HepG2 (cell line): Measurements from ENCODE around the gene ANKRD11. TPM values are rescaled to one million over a fixed set of nuclear protein-coding genes. Genes with fewer than 3 reads are reported as not detected.

Source experiments
- ARNT ChIP-seq: fragments of 450-650 bp; IDR thresholded peaks from 2 replicates; pipeline ENCODE4 v1.6.1; 2017
- FOXC1 ChIP-seq: sonication (generic); formaldehyde crosslinking; IDR thresholded peaks from 2 replicates; pipeline ENCODE4 v1.8.0; 2022; ENCODE audit warnings: mild to moderate bottlenecking, missing genetic modification reagents, borderline replicate concordance
- HNRNPK ChIP-seq: fragments of 200-400 bp; formaldehyde crosslinking; IDR thresholded peaks from 2 replicates; pipeline ENCODE4 v1.6.1; 2018; ENCODE audit warnings: low read length, low read depth, moderate library complexity, mild to moderate bottlenecking; ENCODE audit not compliant: poor library complexity, severe bottlenecking
- LCORL ChIP-seq, 2 experiments: fragments of 450-650 bp in 1 of 2; sonication (generic) in 1 of 2; formaldehyde crosslinking in 1 of 2; IDR thresholded peaks; 2 replicates each; pipeline versions ENCODE4 v1.5.0 to v1.6.1; 2017 to 2020; ENCODE audit warnings: antibody characterized with exemption in 1 of 2, missing genetic modification reagents in 1 of 2
- RXRB ChIP-seq: IDR thresholded peaks from 2 replicates; pipeline ENCODE4 v1.6.1; 2016; ENCODE audit warnings: borderline replicate concordance, missing genetic modification reagents, missing compliant biosample characterization
- SRSF9 ChIP-seq: fragments of 200-400 bp; formaldehyde crosslinking; IDR thresholded peaks from 2 replicates; pipeline ENCODE4 v1.6.1; 2018; ENCODE audit warnings: borderline replicate concordance, mild to moderate bottlenecking, low read depth, low read length; ENCODE audit not compliant: insufficient read depth, poor library complexity, severe bottlenecking
- TOE1 ChIP-seq: sonication (generic); formaldehyde crosslinking; IDR thresholded peaks from 2 replicates; pipeline ENCODE4 v1.4.0; 2020; ENCODE audit warnings: mild to moderate bottlenecking, missing genetic modification reagents
- ZBTB8A ChIP-seq: sonication (generic); formaldehyde crosslinking; IDR thresholded peaks from 2 replicates; pipeline ENCODE4 v1.4.0; 2020; ENCODE audit warnings: mild to moderate bottlenecking, low read depth, missing genetic modification reagents, borderline replicate concordance
- ZNF24 ChIP-seq: fragments of 450-650 bp; IDR thresholded peaks from 2 replicates; pipeline ENCODE4 v1.6.1; 2017; ENCODE audit warnings: antibody characterized with exemption, mild to moderate bottlenecking
- polyA plus RNA-seq, 8 experiments: library from polyadenylated mRNA; depleted of rRNA in 3 of 8; stranded (reverse) in 7 of 8; unstranded in 1 of 8; fragments of >200 nt; fragmentation: Illumina TruSeq in 4 of 8; extraction: Trizol in 4 of 8; gene quantifications; 2 replicates each; pipeline versions ENCODE4 v1.2.1 to v1.2.3, GENCODE V29; 2011 to 2016; ENCODE audit warnings: low read depth in 4 of 8, missing spikeins in 1 of 8, mixed read lengths in 1 of 8; ENCODE audit not compliant: insufficient read depth in 1 of 8
- total RNA-seq, 5 experiments: library from RNA; depleted of rRNA; stranded (reverse); fragments of >200 nt; fragmentation: Illumina TruSeq; extraction: Trizol; gene quantifications; 2 replicates each; pipeline ENCODE4 v1.2.3, GENCODE V29; 2016; ENCODE audit warnings: low read depth in 1 of 5
- TF ChIP-seq, protein P1 (sequence below): sonication (generic); formaldehyde crosslinking; IDR thresholded peaks from 2 replicates; pipeline ENCODE4 v1.5.0; 2020; ENCODE audit warnings: mild to moderate bottlenecking, missing genetic modification reagents
- TF ChIP-seq, protein P2 (sequence below): sonication (generic); formaldehyde crosslinking; IDR thresholded peaks from 2 replicates; pipeline ENCODE4 v1.8.0; 2022; ENCODE audit warnings: missing genetic modification reagents, mild to moderate bottlenecking, moderate library complexity, borderline replicate concordance
- TF ChIP-seq, protein P3 (sequence below): sonication (generic); formaldehyde crosslinking; IDR thresholded peaks from 2 replicates; pipeline ENCODE4 v1.4.0; 2020; ENCODE audit warnings: missing genetic modification reagents
- TF ChIP-seq, protein P4 (sequence below): IDR thresholded peaks from 2 replicates; pipeline ENCODE4 v1.6.1; 2016; ENCODE audit warnings: missing biosample characterization, missing genetic modification reagents, low read depth

The ANKRD11 gene
- total and polyA plus RNA-seq, 2 of the 13 experiments (the other 11 are each of a cell fraction or from before 2014, with no cell fraction given), result 21.4 to 38.4 TPM

DNA sequence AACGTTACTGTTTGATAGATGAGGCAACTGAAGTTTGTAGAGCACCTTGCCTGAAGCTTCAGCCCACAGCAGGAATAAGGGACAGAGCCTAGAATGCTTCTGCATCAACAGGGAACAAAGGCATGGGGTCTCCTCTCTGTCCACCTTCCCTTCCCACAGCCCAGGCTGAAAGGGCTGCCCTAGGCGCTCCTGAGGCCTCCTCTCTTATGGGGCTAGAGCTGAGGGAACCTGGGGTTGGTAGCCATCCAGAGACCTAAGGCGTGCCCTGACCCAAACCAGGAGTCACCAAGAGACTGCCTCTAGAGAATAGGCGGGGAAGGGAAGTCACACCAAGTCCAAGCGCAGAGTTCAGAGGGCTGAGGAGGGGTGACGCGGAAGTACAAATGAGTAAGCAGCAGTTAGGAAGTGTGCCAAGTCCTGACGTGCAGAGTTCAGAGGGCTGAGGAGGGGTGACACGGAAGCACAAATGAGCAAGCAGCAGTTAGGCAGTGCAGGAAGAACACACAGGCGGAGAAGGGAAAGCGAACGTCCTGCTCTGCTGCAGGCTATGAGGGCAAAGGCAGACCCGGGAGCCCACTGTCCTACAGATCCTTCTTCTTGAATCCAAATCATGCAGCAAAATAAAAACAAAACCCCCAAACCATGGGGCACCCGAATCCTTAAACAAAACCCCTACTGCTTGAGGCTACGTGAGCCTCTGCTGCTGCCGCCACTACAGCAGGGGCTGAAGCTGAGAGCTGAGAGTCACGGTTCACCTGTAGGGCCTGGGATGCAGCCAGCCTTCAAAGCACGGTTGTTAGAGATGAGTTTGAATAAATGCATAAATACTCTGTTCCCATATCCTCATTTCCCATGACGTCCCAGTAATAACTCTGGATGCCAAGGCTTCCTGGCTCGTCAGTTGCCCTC is 15.1 kb upstream of the ANKRD11 start (continued):
- TF ChIP-seq, protein P1, sequence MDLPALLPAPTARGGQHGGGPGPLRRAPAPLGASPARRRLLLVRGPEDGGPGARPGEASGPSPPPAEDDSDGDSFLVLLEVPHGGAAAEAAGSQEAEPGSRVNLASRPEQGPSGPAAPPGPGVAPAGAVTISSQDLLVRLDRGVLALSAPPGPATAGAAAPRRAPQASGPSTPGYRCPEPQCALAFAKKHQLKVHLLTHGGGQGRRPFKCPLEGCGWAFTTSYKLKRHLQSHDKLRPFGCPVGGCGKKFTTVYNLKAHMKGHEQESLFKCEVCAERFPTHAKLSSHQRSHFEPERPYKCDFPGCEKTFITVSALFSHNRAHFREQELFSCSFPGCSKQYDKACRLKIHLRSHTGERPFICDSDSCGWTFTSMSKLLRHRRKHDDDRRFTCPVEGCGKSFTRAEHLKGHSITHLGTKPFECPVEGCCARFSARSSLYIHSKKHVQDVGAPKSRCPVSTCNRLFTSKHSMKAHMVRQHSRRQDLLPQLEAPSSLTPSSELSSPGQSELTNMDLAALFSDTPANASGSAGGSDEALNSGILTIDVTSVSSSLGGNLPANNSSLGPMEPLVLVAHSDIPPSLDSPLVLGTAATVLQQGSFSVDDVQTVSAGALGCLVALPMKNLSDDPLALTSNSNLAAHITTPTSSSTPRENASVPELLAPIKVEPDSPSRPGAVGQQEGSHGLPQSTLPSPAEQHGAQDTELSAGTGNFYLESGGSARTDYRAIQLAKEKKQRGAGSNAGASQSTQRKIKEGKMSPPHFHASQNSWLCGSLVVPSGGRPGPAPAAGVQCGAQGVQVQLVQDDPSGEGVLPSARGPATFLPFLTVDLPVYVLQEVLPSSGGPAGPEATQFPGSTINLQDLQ, result peak; percentile 95
- TF ChIP-seq FOXC1 (CRISPR knock-in tag) (peak; percentile 84), TOE1 (CRISPR knock-in tag) (no peak; the same call in 1 of the 2 replicates), HNRNPK (no peak), RXRB (CRISPR knock-in tag) (peak; percentile 95), ZNF24 (no peak), LCORL (IDR thresholded peaks at IDR 0.05) (peak; percentile 36; the same call in 1 of the 2 replicates), LCORL (CRISPR knock-in tag; IDR thresholded peaks at IDR 0.05) (peak; percentile 96), ZBTB8A (CRISPR knock-in tag) (no peak), SRSF9 (no peak), ARNT (no peak)
- TF ChIP-seq, protein P2, sequence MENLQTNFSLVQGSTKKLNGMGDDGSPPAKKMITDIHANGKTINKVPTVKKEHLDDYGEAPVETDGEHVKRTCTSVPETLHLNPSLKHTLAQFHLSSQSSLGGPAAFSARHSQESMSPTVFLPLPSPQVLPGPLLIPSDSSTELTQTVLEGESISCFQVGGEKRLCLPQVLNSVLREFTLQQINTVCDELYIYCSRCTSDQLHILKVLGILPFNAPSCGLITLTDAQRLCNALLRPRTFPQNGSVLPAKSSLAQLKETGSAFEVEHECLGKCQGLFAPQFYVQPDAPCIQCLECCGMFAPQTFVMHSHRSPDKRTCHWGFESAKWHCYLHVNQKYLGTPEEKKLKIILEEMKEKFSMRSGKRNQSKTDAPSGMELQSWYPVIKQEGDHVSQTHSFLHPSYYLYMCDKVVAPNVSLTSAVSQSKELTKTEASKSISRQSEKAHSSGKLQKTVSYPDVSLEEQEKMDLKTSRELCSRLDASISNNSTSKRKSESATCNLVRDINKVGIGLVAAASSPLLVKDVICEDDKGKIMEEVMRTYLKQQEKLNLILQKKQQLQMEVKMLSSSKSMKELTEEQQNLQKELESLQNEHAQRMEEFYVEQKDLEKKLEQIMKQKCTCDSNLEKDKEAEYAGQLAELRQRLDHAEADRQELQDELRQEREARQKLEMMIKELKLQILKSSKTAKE (CRISPR knock-in tag), result peak; percentile 93
- TF ChIP-seq, protein P3, sequence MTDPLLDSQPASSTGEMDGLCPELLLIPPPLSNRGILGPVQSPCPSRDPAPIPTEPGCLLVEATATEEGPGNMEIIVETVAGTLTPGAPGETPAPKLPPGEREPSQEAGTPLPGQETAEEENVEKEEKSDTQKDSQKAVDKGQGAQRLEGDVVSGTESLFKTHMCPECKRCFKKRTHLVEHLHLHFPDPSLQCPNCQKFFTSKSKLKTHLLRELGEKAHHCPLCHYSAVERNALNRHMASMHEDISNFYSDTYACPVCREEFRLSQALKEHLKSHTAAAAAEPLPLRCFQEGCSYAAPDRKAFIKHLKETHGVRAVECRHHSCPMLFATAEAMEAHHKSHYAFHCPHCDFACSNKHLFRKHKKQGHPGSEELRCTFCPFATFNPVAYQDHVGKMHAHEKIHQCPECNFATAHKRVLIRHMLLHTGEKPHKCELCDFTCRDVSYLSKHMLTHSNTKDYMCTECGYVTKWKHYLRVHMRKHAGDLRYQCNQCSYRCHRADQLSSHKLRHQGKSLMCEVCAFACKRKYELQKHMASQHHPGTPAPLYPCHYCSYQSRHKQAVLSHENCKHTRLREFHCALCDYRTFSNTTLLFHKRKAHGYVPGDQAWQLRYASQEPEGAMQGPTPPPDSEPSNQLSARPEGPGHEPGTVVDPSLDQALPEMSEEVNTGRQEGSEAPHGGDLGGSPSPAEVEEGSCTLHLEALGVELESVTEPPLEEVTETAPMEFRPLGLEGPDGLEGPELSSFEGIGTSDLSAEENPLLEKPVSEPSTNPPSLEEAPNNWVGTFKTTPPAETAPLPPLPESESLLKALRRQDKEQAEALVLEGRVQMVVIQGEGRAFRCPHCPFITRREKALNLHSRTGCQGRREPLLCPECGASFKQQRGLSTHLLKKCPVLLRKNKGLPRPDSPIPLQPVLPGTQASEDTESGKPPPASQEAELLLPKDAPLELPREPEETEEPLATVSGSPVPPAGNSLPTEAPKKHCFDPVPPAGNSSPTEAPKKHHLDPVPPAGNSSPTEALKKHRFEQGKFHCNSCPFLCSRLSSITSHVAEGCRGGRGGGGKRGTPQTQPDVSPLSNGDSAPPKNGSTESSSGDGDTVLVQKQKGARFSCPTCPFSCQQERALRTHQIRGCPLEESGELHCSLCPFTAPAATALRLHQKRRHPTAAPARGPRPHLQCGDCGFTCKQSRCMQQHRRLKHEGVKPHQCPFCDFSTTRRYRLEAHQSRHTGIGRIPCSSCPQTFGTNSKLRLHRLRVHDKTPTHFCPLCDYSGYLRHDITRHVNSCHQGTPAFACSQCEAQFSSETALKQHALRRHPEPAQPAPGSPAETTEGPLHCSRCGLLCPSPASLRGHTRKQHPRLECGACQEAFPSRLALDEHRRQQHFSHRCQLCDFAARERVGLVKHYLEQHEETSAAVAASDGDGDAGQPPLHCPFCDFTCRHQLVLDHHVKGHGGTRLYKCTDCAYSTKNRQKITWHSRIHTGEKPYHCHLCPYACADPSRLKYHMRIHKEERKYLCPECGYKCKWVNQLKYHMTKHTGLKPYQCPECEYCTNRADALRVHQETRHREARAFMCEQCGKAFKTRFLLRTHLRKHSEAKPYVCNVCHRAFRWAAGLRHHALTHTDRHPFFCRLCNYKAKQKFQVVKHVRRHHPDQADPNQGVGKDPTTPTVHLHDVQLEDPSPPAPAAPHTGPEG (CRISPR knock-in tag), result peak; percentile 47; the same call in 1 of the 2 replicates
- TF ChIP-seq, protein P4, sequence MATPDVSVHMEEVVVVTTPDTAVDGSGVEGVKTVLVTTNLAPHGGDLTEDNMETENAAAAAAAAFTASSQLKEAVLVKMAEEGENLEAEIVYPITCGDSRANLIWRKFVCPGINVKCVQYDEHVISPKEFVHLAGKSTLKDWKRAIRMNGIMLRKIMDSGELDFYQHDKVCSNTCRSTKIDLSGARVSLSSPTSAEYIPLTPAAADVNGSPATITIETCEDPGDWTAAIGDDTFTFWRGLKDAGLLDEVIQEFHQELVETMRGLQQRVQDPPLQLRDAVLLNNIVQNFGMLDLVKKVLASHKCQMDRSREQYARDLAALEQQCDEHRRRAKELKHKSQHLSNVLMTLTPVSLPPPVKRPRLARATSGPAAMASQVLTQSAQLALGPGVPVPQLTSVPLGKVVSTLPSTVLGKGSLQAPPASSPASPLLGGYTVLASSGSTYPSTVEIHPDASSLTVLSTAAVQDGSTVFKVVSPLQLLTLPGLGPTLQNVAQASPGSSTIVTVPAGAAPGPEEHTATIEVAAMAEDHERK (CRISPR knock-in tag), result peak; percentile 39; the same call in 1 of the 2 replicates
